Brain pericyte (primary cell): Measurements from ENCODE around the gene ELAVL1.
A peak's percentile ranks its signal among the peaks of the same experiment; 100 is the strongest.
"Not testable (repeated sequence)": the region's sequence is repeated elsewhere in the genome, so short reads cannot be mapped to it uniquely, and the experiment has no call there.

ENCODE experiments used
- DNase-seq: peaks from one replicate; pipeline ENCODE4 v3.0.0-alpha.2; 2012; ENCODE audit warnings: low read depth, low spot score

The ELAVL1 gene

DNA sequence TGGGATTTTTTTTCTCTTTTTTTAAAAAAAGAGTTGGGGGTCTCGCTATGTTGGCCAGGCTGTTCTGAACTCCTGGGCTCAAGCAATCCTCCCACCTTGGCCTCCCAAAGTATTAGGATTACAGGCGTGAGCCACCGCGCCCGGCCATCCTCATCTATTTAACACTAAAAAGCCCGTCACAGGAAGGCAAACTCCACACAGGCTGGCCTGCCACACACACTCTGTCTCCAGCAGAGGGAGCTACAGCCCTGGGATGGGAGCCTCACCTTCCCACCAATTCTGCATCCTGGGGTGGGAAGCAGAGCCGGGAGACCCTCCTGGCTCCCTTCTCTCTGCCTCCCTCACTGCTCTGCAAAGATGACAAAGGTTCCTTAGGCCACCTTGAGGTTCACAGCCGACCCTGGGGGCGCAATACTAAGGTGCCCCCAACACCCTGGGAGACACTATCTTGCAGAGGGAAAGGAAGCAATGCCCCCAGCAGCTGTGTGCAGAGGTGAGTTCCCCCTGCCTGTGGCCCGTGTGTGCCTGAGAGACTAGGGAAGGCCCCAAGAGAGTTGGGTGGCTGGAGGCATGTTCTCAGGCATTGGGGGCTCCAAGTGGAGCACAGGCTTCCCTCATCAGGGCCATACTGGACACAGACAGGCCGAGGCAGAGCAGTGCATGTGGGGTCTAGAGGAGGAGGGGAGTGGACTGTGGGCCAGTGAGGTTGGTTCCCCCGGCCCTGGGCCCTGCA, 34.6 kb downstream of the ELAVL1 start:
- no peak for DNase-seq

DNA sequence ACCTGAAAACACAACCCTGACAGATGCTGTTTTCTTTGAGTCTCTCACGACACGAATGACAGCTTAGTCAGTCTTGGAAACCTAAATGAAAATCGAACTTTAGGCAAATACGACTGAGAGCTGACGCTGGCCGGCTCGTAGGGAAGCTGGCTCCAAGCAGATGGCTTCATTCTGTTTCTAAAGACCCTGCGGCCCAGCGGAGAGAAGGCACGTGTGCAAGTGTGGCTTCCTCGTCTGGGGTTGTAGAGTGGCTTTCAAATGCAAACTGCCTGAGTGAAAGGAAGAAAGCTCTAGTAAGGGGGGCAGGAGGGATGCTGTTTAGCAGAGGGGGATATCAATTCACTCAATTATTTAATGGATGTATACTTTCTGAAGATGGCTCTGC, 35.9 kb downstream of the ELAVL1 start:
- no peak for DNase-seq

GRCh38 chr19:7968796-7969554, 36.5 kb downstream of the ELAVL1 start:
- no peak for DNase-seq

DNA sequence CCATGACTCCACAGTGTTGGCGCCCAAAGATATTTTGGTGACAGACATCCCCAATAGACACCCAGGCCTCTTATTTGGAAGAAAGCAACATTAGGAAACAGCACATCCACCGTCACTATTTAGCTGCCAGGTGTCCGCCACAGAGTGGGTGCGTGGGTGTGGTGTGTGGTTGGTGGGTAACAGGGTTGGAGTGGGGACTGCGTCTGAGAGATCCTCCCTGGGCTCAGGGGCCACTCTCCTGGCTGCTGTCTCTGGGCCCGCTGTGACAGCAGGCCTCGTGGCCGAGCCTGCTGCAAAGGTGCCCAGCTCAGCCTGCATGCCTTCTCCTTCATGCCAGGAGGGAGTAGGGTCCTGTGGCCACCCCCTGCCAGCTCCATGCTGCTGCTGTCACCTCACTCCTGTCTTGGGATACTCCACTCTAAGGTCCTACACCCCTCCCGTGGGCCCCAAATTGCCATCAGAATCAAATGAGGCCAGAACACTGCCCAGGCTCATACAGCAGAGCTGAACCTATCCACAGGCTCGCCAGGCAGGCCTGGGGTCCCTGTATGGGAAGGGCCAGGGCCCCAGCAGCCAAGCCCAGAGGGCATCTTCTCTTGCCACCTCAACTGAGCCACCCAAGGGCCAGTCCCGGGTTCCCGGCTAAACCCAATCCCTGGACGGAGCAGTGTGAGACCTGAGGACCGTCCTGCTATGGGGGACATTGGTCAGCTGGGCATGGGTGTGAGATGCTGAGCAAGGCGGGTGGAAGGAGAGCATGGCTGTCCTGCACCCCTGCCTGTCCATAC, 37.2 kb downstream of the ELAVL1 start:
- DNase-seq, result no peak

DNA sequence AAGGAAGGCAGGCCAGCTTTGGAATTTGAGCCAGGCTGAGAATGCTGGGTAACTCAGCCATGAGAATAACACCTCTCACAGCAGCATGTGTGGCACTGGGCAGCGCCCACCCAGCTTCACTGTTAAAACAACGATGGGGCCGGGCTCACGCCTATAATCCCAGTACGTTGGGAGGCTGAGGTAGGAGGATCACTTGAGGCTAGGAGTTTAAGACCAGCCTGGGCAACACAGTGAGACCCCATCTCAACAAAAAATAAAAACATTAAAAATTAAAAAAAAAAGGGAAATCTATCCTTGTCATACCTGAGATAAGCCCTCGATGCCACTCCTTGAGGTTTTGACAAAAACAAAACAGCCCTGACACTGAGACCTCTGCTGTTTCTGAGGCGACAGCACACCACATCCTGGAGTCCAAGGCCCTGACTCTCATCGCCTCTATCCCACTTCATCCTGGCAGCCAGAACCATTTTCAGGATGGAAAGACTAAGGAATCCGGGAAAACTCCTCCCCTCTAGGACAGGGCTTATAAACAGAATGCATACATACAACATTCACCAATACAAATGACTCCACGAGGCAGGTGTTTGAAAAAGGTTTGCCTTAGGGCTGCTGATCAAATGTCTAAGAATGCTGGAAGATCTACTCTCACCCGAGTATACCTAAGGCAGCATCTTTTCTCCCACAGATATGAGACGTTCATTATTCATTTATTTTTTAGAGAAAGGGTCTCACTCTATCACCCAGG, 39.3 kb downstream of the ELAVL1 start:
- no peak for DNase-seq

GRCh38 chr19:7965259-7965841, 40.1 kb downstream of the ELAVL1 start:
- DNase-seq, result no peak

DNA sequence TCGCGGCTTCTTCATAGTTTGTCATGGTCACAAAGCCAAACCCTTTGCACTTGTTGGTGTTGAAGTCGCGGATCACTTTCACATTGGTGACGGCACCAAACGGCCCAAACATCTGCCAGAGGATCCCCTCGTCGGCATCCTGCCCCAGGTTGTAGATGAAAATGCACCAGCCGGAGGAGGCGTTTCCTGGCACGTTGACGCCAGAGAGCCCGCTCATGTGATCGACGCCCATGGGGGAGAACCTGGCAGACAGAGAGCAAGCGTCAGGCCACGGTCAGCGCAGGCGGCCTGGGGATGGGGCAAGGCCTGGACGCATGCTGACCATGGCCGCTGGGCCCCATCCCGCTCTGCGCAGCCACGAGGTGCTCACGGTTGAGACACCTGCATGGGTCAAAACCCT, 41.9 kb downstream of the ELAVL1 start:
- no peak for DNase-seq

GRCh38 chr19:7962644-7963268, 42.7 kb downstream of the ELAVL1 start:
- DNase-seq, result no peak

DNA sequence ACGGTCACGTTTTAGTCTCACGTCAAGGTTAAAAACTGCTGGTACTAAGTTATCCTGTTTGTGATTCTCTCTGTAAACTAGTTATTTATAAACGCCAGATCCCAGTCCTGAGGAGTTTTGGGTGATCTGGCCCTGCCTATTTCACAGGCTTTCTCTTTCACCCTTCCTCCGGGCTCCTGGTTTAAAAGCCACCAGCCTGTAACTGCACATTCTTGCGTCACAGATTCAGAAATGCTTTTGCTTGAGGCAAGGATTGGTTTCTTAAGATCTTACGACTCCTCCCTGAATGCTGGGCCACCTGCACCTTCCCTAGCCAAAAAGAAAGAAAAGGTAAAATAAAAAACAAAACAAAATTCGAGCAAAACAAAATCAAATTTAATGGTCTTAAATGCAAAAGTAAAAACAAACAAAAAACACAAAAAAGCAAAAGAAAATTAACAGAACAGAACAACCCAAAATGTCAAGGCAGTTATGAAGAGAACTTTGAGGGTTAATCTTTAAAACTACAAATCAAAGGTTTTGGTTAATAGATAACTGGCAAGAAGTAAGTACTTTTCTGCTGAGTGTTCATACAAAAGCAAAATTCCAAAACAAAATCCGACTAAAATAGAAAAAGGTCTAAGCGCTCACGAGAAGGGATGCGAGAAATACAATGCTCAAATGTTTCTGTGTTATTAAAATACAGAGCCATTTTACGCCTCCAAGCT, 43.4 kb downstream of the ELAVL1 start:
- no peak for DNase-seq

DNA sequence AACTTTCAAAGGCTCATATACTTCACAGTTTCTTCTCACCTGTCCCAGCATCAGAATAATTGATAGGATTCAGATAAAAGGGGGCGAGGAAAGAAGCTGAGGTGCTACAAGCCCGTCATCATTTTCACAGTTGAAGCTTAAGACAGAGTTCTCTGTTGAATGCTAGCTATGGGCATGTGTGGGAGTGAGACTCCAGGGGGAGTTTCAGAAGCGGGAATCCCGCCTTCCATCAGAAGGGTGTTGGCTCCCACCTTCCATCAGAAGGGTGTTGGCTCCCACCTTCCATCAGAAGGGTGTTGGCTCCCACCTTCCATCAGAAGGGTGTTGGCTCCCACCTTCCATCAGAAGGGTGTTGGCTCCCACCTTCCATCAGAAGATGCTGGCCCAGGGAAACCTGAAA, 44.4 kb downstream of the ELAVL1 start:
- not testable (repeated sequence) for DNase-seq

DNA sequence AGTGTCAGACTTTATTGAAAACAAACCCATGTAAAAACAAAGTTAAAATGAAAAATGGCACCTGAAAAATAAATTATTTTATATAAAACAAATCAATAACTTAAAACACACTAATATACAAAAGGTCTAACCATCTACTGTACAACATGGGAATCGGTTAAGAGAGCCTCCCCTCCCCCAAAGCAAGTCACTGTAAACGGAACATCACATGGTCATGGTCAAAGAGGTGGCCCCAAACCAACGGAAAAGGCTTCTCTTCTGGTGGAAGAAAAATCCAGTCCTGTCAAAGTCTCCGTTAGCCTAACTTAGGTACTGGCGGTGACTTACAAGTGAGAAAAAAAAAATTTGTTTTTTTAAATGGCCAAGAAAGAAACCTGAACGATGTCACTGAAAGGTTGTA, 46.2 kb downstream of the ELAVL1 start:
- DNase-seq, result no peak

GRCh38 chr19:7955696-7956095, 49.7 kb downstream of the ELAVL1 start:
- no peak for DNase-seq

DNA sequence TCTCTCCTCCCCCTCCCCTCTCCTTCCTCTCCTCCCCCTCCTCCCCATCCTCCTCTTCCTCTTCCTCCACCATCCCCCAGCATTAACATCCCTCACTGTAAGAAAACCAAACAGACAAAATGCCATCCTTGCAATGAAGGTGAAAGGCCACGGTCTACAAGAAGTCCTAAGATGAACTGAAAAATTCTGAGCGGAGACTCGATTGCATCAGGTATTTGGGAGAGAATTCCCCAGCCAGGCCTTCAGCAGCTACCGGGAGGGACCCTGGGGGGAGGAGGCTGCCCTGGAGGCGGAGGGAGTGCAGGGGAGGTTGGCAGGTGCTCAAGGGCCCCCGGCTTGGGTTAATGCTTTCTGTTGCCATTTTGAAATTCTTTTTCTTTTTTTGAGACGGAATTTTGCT, 51.9 kb downstream of the ELAVL1 start:
- DNase-seq, result no peak

DNA sequence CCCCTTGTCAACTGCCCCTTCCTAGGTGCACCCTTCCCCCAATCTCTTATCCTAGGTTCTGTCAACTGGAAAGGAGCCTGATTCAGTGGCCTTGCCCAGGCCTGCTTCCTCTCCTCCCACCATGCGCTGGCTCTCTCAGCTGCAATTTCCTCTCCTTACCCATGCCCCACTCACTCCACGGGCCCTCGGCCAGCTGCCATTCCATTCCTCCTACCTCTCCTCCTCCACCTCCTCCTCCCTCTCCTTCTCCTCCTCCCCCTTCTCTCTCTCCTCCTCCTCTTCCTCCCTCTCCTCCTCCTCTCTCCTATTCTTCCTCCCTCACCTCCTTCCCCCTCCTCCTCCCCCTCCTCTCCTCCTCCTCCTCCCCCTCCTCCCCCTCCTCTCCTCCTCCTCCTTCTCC, 52.4 kb downstream of the ELAVL1 start:
- DNase-seq, result no peak

GRCh38 chr19:7947939-7948338, 57.5 kb downstream of the ELAVL1 start:
- no peak for DNase-seq

- peak; percentile 59 for DNase-seq
Measured at GRCh38 chr19:7944177-7944761, 61.2 kb downstream of the ELAVL1 start.

- peak; percentile 99 for DNase-seq
Measured at GRCh38 chr19:7943444-7944176, 61.8 kb downstream of the ELAVL1 start, which contains the start of gene TIMM44. Gene TIMM44, minus strand, starts transcription at chr19:7943666. Its CDS starts 15 bp downstream, at chr19:7943651.

DNA sequence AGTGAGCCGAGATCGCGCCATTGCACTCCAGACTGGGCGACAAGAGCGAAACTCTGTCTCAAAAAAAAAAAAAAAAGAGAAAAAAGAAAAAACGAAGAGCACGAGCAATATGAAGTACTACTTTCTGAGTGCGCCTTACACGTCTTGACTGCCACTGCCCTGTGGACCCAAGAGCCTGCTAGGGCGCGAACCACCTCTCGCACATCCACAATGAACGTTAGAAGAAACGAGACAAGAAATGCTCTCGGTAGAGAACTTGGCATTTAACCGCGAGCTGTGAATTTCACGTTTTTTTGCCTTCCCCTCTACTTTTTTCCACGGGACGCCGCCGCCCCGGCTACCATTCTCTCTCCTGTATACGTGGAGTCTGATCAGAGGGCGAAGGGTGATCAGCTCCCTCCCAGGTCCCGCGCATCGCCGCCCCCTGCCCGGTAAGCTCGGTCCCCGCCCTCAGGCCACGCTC, 62.4 kb downstream of the ELAVL1 start:
- DNase-seq, result no peak
